GM21515 (cell line): ENCODE measurements around the gene CENPO.

Source experiments
- ATAC-seq: cut with Tn5 transposase; IDR thresholded peaks from one replicate; pipeline ENCODE4 v1.9.1; 2021; ENCODE audit not compliant: unreplicated experiment

The CENPO gene

GRCh38 chr2:24857746-24858145 is 64.5 kb downstream of the CENPO start:
- ATAC-seq, result no peak

GRCh38 chr2:24858996-24859395 is 65.8 kb downstream of the CENPO start:
- no peak for ATAC-seq

GRCh38 chr2:24859968-24860600 is 66.9 kb downstream of the CENPO start:
- no peak for ATAC-seq

GRCh38 chr2:24860631-24861030 is 67.4 kb downstream of the CENPO start:
- no peak for ATAC-seq

GRCh38 chr2:24861500-24861899 is 68.3 kb downstream of the CENPO start:
- no peak for ATAC-seq

- no peak for ATAC-seq
Measured at GRCh38 chr2:24863641-24864040, 70.4 kb downstream of the CENPO start.

GRCh38 chr2:24866946-24867345 is 73.7 kb downstream of the CENPO start:
- ATAC-seq, result no peak

GRCh38 chr2:24870440-24870839 is 77.2 kb downstream of the CENPO start:
- no peak for ATAC-seq

- ATAC-seq, result no peak
Measured at GRCh38 chr2:24870891-24871705, 77.9 kb downstream of the CENPO start.

GRCh38 chr2:24871852-24872333 is 78.7 kb downstream of the CENPO start:
- no peak for ATAC-seq
